ENCODE measurements around the gene ZSWIM1. TPM values are rescaled to one million over a fixed set of nuclear protein-coding genes. Genes with fewer than 3 reads are reported as not detected.

The ZSWIM1 gene
- total RNA-seq, 1 donor from 2014 or later = 13.3 TPM

DNA sequence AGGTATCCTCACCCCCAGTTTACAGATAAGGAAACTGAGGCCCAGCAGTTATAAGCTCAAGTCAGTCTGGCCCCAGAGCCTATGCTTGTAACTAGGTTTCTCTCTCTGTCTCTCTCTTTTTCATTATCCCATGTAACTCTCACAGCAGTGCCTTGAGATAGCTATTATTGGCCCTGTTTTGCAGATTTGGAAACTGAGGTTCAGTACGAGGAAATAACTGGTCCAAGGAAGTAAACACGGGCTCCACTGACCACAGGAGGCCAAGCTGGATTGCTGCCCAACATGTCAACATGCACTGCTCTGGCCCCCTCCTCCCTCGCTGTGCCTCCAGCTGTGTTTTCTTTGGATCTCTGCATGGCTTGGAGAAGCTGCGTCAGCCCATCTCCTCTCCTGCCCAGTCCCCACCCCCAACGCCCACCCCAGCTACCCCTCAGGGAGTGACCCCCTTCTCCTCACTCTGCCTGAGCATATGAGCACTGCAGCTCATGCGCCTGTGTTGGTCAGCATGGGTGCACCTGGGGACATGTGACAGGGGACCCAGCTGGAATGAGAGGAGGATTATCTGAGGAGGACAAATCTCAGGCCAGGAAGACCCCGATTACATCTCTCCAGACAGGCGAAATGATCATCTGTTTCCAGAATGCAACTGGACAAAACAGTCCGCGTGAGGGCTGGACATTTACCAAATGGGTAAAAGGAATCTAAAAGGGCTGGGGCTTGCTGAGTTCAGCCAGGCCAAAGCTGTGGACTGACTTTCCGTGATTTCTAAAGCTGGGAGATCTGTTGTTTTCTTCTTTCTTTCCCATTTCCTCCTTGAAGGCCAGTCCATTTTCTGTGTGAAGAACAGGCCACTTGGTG, 38.7 kb downstream of the ZSWIM1 start:
- no peak for TF ChIP-seq CTCF (IDR thresholded peaks at IDR 0.05)
- Mint-ChIP-seq H3K27ac (ENCODE audit: unreplicated experiment) (peak overlapping the region; percentile 85), H3K4me3 (ENCODE audit: unreplicated experiment) (peak overlapping the region; percentile 54), H3K36me3 (ENCODE audit: unreplicated experiment) (no peaks in the 10 kb centered on the region), H3K27me3 (ENCODE audit: unreplicated experiment) (no peaks in the 10 kb centered on the region), H3K9me3 (ENCODE audit: unreplicated experiment) (no peaks in the 10 kb centered on the region), H3K4me1 (ENCODE audit: unreplicated experiment) (peaks cover 61% of the 10 kb centered on the region)
- DNase-seq (ENCODE audit: extremely low spot score, unreplicated experiment) = peak; percentile 88

DNA sequence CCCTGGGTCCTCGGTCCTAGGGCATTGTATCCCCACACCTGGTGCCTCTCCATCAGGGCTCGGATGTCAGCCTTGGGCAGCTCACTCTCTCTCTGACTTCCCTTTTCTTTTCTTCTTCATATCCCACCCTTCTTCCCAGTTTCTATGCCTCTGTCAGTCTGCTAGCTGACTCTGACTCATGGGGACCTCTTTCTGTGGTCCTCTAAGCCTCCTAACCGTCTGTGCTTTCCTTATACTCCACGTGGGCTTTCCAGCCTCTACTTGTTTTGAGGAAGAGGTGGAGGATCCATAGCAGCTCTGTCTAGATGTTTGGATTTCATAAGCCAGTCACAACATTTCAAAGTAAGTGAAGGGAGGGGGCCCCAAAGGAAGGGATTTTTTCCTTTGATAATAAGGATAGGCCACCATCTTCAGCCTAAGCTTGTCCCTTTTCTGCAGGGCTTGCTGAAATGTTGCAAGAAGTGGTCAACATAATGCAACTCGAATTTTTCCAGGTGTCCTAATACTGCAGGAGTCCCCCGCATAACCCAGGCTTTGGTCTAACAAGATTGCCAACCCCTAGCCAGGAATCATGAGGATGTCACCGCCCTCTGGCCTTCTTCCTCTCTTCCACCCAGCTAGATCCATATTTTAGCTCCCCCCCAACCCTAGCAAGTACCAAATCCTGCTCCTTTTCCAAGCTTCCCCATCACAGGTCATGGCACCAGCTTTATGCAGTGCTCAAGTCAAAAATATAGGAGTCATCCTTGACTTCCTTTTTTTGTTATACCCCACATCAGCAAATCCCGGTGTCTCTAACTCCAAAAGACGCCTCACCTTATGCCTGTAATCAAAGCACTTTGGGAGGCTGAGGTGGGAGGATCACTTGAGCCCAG, 39.7 kb downstream of the ZSWIM1 start:
- no peaks in the 10 kb centered on the region for H3K27me3 Mint-ChIP-seq (ENCODE audit: unreplicated experiment)
- TF ChIP-seq CTCF (IDR thresholded peaks at IDR 0.05) = no peak
- no peak for DNase-seq (ENCODE audit: extremely low spot score, unreplicated experiment)
- no peaks in the 10 kb centered on the region for H3K36me3 Mint-ChIP-seq (ENCODE audit: unreplicated experiment)
- no peaks in the 10 kb centered on the region for H3K9me3 Mint-ChIP-seq (ENCODE audit: unreplicated experiment)
- peak overlapping the region; percentile 54 for H3K4me3 Mint-ChIP-seq (ENCODE audit: unreplicated experiment)
- H3K27ac Mint-ChIP-seq (ENCODE audit: unreplicated experiment) = peak overlapping the region; percentile 85
- peaks cover 70% of the 10 kb centered on the region for H3K4me1 Mint-ChIP-seq (ENCODE audit: unreplicated experiment)

DNA sequence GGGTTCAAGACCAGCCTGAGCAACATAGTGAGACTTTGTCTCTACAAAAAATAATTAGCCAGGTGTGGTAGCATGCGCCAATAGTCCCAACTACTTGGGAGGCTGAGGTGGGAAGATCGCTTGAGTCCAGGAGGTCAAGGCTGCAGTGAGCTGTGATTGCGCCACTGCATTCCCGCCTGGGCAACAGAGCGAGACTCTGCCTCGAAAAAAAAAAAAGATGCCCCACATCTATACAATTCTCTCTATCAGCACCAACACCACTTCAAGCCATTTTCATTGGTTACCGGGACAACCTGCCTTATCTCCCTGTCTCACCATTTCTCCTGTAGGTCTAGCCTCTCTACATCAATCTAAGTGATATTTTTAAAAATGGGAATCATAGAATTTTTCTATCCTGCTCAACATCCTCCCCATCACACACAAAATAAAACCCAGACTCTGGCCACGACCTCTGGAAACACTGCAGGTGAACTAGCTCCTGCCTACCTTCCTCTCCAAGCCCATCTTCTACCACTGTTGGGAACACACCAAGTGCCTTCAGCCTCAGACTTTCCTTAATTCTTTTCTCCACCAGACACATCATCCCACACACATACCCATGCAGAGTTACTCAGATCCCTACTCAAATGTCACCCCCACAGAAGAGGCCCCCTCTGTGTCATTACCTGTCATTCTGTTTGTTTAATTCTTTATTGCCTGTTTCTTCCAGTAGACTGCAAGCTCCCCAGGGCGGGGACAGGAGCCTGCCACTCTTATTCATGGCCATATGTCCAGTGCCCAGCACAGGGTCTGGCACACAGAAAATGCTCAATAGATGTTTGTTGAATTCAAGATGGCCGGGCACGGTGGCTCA, 40.5 kb downstream of the ZSWIM1 start:
- no peak for TF ChIP-seq CTCF (IDR thresholded peaks at IDR 0.05)
- Mint-ChIP-seq H3K4me1 (ENCODE audit: unreplicated experiment) (peaks cover 72% of the 10 kb centered on the region), H3K9me3 (ENCODE audit: unreplicated experiment) (no peaks in the 10 kb centered on the region), H3K27me3 (ENCODE audit: unreplicated experiment) (no peaks in the 10 kb centered on the region), H3K4me3 (ENCODE audit: unreplicated experiment) (no peak overlapping the region), H3K36me3 (ENCODE audit: unreplicated experiment) (no peaks in the 10 kb centered on the region), H3K27ac (ENCODE audit: unreplicated experiment) (no peak overlapping the region)
- no peak for DNase-seq (ENCODE audit: extremely low spot score, unreplicated experiment)

GRCh38 chr20:45924391-45925261, 43.6 kb downstream of the ZSWIM1 start:
- no peak for TF ChIP-seq CTCF (IDR thresholded peaks at IDR 0.05)
- Mint-ChIP-seq H3K4me1 (ENCODE audit: unreplicated experiment) (peaks cover 53% of the 10 kb centered on the region), H3K4me3 (ENCODE audit: unreplicated experiment) (peak overlapping the region; percentile 50), H3K36me3 (ENCODE audit: unreplicated experiment) (peaks cover 3% of the 10 kb centered on the region), H3K9me3 (ENCODE audit: unreplicated experiment) (no peaks in the 10 kb centered on the region), H3K27ac (ENCODE audit: unreplicated experiment) (peak overlapping the region; percentile 90), H3K27me3 (ENCODE audit: unreplicated experiment) (no peaks in the 10 kb centered on the region)
- no peak for DNase-seq (ENCODE audit: extremely low spot score, unreplicated experiment)
